Stomach (tissue), 9 donors: ENCODE measurements around the gene AKR1A1. TPM values are rescaled to one million over a fixed set of nuclear protein-coding genes. Genes with fewer than 3 reads are reported as not detected.
A peak's percentile ranks its signal among the peaks of the same experiment; 100 is the strongest.

Source experiments
- DNase-seq, 2 donors: peaks; one replicate each; pipeline versions ENCODE4 v3.0.0 to v3.0.0-alpha.2; 2013 to 2019
- H3K27ac ChIP-seq, 5 donors: fragments of 200-600 bp in 4 of 5; sonication (generic) in 4 of 5; one replicate each; pipeline ENCODE4 v1.5.1; 2013 to 2019; ENCODE audit warnings: mild to moderate bottlenecking in 1 of 5, moderate library complexity in 1 of 5
- H3K27me3 ChIP-seq, 3 donors: fragments of 200-600 bp; sonication (generic); one replicate each; pipeline ENCODE4 v1.5.1; 2017 to 2019; ENCODE audit warnings: mixed run types in 1 of 3
- H3K36me3 ChIP-seq, 4 donors: fragments of 200-600 bp; sonication (generic); 1 replicate in 3 of 4; 2 replicates in 1 of 4; pipeline ENCODE4 v1.5.1; 2016 to 2019
- H3K4me1 ChIP-seq, 4 donors: fragments of 200-600 bp; sonication (generic); one replicate each; pipeline ENCODE4 v1.5.1; 2016 to 2019
- H3K4me3 ChIP-seq, 4 donors: fragments of 200-600 bp; sonication (generic) in 3 of 4; one replicate each; pipeline ENCODE4 v1.5.1; 2016 to 2019; ENCODE audit warnings: mild to moderate bottlenecking in 1 of 4
- H3K9me3 ChIP-seq, 4 donors: fragments of 200-600 bp; sonication (generic); one replicate each; pipeline ENCODE4 v1.5.1; 2016 to 2019
- EP300 ChIP-seq: sonication (generic); formaldehyde crosslinking; IDR thresholded peaks from one replicate; pipeline ENCODE4 v1.6.1; 2017; ENCODE audit warnings: antibody characterized with exemption
- POLR2A ChIP-seq, 4 donors: fragments of 450-650 bp; IDR thresholded peaks; one replicate each; pipeline ENCODE4 v1.6.1; 2016; ENCODE audit warnings: antibody characterized with exemption in 4 of 4, control low read depth in 2 of 4, mild to moderate bottlenecking in 1 of 4, moderate library complexity in 1 of 4
- POLR2AphosphoS5 ChIP-seq, 3 donors: sonication (generic); formaldehyde crosslinking; IDR thresholded peaks; one replicate each; pipeline ENCODE4 v1.6.1; 2016; ENCODE audit warnings: antibody characterized with exemption in 3 of 3
- WGBS, 5 donors: extraction: QIAGEN DNeasy Blood & Tissue Kit in 3 of 5; methylation state at CpG; one replicate each; pipeline versions ENCODE4 v1.1.5 to v1.1.7; 2013 to 2018; 5-methylcytosine and 5-hydroxymethylcytosine counted together
- intact Hi-C: fragments of 100-400 bp; cut with DNase I; formaldehyde crosslinking; loops from one replicate; pipeline ENCODE4 v1.15.1; 2023; ENCODE audit warnings: low total_unique reads
- polyA plus RNA-seq, 3 donors: library from polyadenylated mRNA; stranded (reverse); fragments of 200-250 nt; gene quantifications; one replicate each; pipeline ENCODE4 v1.2.3, GENCODE V29; 2013
- total RNA-seq, 5 donors: library from RNA; depleted of rRNA; stranded (reverse); fragments of >200 nt; gene quantifications; one replicate each; pipeline versions ENCODE4 v1.1.0 to v1.2.3, GENCODE V29; 2014 to 2016
- TF ChIP-seq, protein P1 (sequence below), 7 experiments: fragments of 450-650 bp in 4 of 7; fragments of 200-600 bp in 3 of 7; sonication (generic) in 3 of 7; IDR thresholded peaks; one replicate each; pipeline ENCODE4 v1.5.1; 2016 to 2019; ENCODE audit warnings: antibody characterized with exemption in 7 of 7, control low read depth in 2 of 7, mild to moderate bottlenecking in 1 of 7
- donor health status: healthy with polysubstance abuse.
- donor health status: Bipolar disorder and iron deficiency.
- donor health status: healthy.

The AKR1A1 gene
- total and polyA plus RNA-seq, 8 donors: 10.5 to 246 (median 184) TPM

DNA sequence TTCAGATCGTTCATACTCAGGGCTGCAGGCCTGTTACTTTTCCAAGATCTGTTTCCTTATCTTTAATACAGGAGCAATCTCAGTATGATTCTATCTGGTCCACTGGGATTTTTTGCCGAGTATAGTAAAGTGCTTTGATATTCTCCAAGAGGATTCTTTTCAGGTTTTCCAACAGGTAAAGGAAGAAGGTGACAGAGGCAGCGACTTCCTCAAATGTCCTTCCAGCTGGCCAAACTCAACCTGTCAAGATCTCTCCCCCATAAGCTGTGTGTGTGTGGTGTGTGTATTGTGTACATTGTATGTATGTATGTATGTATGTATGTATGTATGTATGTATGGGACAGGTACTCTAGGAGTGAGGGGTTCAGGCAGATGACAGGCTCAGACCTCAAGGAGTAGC, 1.1 kb downstream of the AKR1A1 start:
- H3K27ac ChIP-seq: peak overlapping the region in 4 of 5 donors; percentile 85 to 93 (median 90)
- H3K9me3 ChIP-seq: no peaks in the 10 kb centered on the region
- TF ChIP-seq POLR2A (IDR thresholded peaks at IDR 0.05): no peak
- TF ChIP-seq, protein P1, sequence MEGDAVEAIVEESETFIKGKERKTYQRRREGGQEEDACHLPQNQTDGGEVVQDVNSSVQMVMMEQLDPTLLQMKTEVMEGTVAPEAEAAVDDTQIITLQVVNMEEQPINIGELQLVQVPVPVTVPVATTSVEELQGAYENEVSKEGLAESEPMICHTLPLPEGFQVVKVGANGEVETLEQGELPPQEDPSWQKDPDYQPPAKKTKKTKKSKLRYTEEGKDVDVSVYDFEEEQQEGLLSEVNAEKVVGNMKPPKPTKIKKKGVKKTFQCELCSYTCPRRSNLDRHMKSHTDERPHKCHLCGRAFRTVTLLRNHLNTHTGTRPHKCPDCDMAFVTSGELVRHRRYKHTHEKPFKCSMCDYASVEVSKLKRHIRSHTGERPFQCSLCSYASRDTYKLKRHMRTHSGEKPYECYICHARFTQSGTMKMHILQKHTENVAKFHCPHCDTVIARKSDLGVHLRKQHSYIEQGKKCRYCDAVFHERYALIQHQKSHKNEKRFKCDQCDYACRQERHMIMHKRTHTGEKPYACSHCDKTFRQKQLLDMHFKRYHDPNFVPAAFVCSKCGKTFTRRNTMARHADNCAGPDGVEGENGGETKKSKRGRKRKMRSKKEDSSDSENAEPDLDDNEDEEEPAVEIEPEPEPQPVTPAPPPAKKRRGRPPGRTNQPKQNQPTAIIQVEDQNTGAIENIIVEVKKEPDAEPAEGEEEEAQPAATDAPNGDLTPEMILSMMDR (IDR thresholded peaks at IDR 0.05): no peak
- no peak for TF ChIP-seq EP300
- TF ChIP-seq POLR2AphosphoS5 (IDR thresholded peaks at IDR 0.05): no peak
- peaks cover 9 to 51% (median 29%) of the 10 kb centered on the region in 4 donors for H3K4me1 ChIP-seq
- intact Hi-C loops: no loop called here
- peaks cover 7 to 24% (median 16%) of the 10 kb centered on the region in 4 donors for H3K36me3 ChIP-seq
- no peaks in the 10 kb centered on the region for H3K27me3 ChIP-seq
- H3K4me3 ChIP-seq: peak overlapping the region; percentile 64 to 78 (median 70)
- 6 to 18% (median 13%) methylated on average over 3 of the region's 3 CpGs for WGBS, 5 donors
- DNase-seq: no peak

DNA sequence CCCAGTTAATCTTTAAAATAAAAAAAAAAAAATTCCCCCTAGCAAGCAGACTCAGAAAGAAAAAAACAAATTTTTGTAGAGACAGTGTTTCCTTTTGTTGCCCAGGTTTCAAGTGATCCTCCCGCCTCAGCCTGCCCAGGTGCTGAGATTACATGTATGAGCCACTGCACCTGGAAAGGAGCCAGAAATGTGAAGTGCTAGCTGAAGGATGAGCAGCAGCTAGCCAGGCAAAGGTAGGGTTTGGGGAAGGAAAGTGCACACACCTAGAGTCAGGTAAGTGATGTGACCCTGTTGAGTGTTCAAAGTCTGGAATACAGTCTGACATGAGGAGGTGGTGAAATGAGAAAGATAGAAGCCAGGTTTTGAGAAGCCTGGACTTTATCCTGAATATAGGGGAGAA, 1.7 kb downstream of the AKR1A1 start:
- Histone ChIP-seq H3K4me1 (peaks cover 16 to 57% (median 35%) of the 10 kb centered on the region in 4 donors), H3K4me3 (peak overlapping the region in 2 of 4 donors; percentile 69 to 70), H3K27me3 (no peaks in the 10 kb centered on the region), H3K36me3 (peaks cover 7 to 24% (median 16%) of the 10 kb centered on the region in 4 donors), H3K27ac (peak overlapping the region in 2 of 5 donors; percentile 90 to 91), H3K9me3 (no peaks in the 10 kb centered on the region)
- intact Hi-C loops: no loop called here
- peak; percentile 66 to 67 for DNase-seq
- TF ChIP-seq POLR2AphosphoS5 (IDR thresholded peaks at IDR 0.05) (peak in 1 of 3 donors; percentile 20), POLR2A (IDR thresholded peaks at IDR 0.05) (no peak)
- WGBS, 5 donors: 25 to 50% (median 42%) methylated on average over 1 of the region's 1 CpG

DNA sequence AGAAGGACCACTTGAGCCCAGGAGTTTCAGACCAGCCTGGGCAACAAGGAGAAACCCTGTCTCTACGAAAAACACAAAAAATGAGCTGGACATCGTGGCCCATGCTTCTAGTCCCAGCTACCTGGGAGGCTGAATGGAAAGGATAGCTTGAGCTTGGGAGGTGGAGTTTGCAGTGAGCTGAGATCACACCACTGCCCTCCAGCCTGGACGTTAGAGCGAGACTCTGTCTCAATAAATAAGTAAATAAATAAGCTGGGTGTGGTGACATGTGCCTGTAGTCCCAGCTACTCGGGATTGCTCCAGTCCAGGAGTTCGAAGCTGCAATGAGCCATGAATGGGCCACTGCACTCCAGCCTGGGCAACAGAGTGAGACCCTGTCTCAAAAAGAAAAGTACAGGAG, 3.6 kb downstream of the AKR1A1 start:
- peaks cover 10 to 24% (median 17%) of the 10 kb centered on the region in 4 donors for H3K36me3 ChIP-seq
- no peak for DNase-seq
- H3K9me3 ChIP-seq: no peaks in the 10 kb centered on the region
- no peak overlapping the region for H3K4me3 ChIP-seq
- intact Hi-C loops: no loop called here
- H3K27me3 ChIP-seq: no peaks in the 10 kb centered on the region
- TF ChIP-seq, protein P1 (IDR thresholded peaks at IDR 0.05): no peak
- TF ChIP-seq POLR2A (IDR thresholded peaks at IDR 0.05): no peak
- no peak for TF ChIP-seq EP300
- TF ChIP-seq POLR2AphosphoS5 (IDR thresholded peaks at IDR 0.05): no peak
- 57 to 68% (median 60%) methylated on average over 6 of the region's 6 CpGs for WGBS, 5 donors
- H3K4me1 ChIP-seq: peaks cover 19 to 76% (median 47%) of the 10 kb centered on the region in 4 donors
- peak overlapping the region in 1 of 5 donors; percentile 25 for H3K27ac ChIP-seq

DNA sequence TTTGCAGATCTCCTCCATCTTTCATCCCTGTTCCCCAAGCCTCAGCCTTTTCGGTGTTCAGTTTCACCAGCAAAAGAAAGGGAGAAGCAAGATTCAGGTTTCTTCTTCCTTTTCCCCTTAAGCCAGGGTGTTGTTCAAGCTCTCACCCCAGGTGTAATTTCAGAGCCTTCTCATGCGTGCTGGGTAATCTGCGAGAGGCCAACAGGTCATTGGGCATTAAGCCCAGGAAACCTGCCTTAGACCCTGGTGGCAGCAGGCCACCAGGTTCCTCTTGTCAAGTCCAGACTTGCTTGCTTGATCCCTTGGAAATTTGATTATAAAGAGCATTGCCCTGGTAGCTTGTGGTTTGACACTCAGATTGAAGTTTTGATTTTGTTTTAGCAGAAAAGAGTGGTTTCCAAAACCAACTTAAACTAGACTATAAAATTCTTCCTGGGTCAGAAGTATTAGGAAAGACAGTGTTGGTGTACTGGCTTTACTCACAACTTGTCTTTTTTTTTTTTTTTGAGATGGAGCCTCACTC, 6.9 kb downstream of the AKR1A1 start:
- intact Hi-C loops: no loop called here
- Histone ChIP-seq H3K4me3 (no peak overlapping the region), H3K9me3 (no peaks in the 10 kb centered on the region), H3K27me3 (no peaks in the 10 kb centered on the region), H3K4me1 (peaks cover 15 to 66% (median 40%) of the 10 kb centered on the region in 4 donors), H3K36me3 (peaks cover 23 to 53% (median 41%) of the 10 kb centered on the region in 4 donors), H3K27ac (peak overlapping the region; percentile 54 to 75 (median 68))
- 26 to 67% (median 44%) methylated on average over 3 of the region's 3 CpGs for WGBS, 5 donors
- DNase-seq: peak in 1 of 2 donors; percentile 79
- no peak for TF ChIP-seq POLR2A (IDR thresholded peaks at IDR 0.05)
- TF ChIP-seq, protein P1 (IDR thresholded peaks at IDR 0.05): no peak
- TF ChIP-seq EP300: no peak
- TF ChIP-seq POLR2AphosphoS5 (IDR thresholded peaks at IDR 0.05): no peak

DNA sequence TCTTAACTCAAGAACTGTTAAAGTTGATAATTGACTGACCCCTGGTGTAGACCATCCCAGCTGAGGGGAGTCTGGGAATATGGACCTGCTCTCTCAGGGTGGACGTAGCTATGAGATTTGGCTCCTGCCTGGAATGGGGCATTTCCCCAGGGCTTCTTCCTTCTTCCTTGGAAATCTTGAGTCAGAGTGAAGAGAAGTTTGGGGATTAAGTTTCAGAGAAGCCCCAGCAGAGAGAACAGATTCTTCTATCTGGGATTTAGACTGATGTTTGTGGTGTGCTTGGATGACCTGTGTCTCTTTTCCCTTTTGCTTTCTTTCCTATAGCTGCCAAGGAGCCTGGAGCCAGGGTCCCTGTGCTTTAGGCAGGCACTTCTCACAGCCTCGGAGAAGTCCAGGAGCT, 13.2 kb downstream of the AKR1A1 start:
- DNase-seq: no peak
- peaks cover 46 to 85% (median 76%) of the 10 kb centered on the region in 4 donors for H3K36me3 ChIP-seq

More for the DNA sequence above, 13.2 kb downstream of the AKR1A1 start:
- no peak overlapping the region for H3K4me3 ChIP-seq
- H3K9me3 ChIP-seq: no peaks in the 10 kb centered on the region
- no peaks in the 10 kb centered on the region for H3K27me3 ChIP-seq
- H3K4me1 ChIP-seq: peaks cover 0 to 34% (median 16%) of the 10 kb centered on the region in 4 donors
- TF ChIP-seq, protein P1 (IDR thresholded peaks at IDR 0.05): no peak
- TF ChIP-seq POLR2A (IDR thresholded peaks at IDR 0.05): no peak
- TF ChIP-seq POLR2AphosphoS5 (IDR thresholded peaks at IDR 0.05): no peak
- no peak for TF ChIP-seq EP300
- intact Hi-C loops: no loop called here
- WGBS, 5 donors: 77 to 96% (median 91%) methylated on average over 2 of the region's 2 CpGs
- H3K27ac ChIP-seq: no peak overlapping the region
